ENCODE data around the gene PRDX1.

- TF ChIP-seq CTCF (IDR thresholded peaks at IDR 0.05; ENCODE audit: low read length) (no peak), EZH2phosphoT487 (IDR thresholded peaks at IDR 0.05; ENCODE audit: low read length) (no peak)
Measured at GRCh38 chr1:45544530-45544929, 22.8 kb upstream of the PRDX1 start.
